GM12801 (cell line): ENCODE measurements around the gene ANKH.

Experiments used
- TF ChIP-seq, protein P1 (sequence below): IDR thresholded peaks from one replicate; pipeline ENCODE4 v1.5.1; 2011; ENCODE audit warnings: control low read depth; ENCODE audit not compliant: insufficient read length; ENCODE audit errors: extremely low read depth

The ANKH gene

DNA sequence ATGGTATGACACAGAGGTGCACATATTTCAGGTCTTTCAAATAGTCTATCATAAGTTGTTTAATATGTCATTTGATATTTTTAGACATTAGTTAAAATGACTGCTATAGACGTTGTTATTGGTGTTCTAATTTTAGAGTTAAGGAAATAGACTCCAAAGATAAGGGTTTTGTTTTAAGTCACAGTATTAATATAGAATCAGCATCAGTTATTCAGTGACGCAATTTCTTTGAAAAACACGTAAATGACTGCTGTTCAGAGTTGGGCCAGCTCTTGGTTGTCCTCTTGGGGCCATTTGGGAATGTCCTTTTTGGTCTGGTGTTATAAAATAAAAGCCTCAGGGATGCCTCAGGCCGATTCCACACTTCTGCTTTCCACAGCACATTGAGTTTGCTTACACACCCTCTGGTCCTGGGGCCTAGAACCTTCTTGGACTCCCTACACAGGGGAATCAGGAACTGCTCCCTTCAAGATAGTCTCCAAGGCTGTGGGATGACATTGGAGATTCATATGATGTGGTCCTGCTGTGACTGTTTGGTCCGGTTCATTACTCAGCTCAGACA, 192.7 kb downstream of the ANKH start:
- TF ChIP-seq, protein P1, sequence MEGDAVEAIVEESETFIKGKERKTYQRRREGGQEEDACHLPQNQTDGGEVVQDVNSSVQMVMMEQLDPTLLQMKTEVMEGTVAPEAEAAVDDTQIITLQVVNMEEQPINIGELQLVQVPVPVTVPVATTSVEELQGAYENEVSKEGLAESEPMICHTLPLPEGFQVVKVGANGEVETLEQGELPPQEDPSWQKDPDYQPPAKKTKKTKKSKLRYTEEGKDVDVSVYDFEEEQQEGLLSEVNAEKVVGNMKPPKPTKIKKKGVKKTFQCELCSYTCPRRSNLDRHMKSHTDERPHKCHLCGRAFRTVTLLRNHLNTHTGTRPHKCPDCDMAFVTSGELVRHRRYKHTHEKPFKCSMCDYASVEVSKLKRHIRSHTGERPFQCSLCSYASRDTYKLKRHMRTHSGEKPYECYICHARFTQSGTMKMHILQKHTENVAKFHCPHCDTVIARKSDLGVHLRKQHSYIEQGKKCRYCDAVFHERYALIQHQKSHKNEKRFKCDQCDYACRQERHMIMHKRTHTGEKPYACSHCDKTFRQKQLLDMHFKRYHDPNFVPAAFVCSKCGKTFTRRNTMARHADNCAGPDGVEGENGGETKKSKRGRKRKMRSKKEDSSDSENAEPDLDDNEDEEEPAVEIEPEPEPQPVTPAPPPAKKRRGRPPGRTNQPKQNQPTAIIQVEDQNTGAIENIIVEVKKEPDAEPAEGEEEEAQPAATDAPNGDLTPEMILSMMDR = no peak

DNA sequence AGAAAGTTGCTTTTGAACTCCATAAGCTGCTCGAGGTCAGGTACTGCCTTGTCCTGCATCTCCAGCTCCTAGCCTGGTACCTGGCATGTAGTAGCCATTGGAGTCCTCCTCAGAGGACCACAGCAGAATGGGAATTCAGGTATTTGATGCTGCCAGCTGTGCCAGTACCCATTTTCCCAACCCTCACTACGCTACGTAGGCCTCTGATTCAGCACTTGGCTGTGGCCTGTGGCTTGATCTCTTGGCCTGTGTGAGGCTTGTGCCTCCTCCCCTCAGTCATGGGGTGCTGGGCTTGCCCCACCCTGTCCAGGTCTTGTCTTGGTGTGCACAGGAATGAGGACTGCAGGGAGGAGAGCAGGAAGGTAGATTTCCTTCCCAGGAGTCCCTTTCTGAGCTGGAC, 195.3 kb downstream of the ANKH start:
- TF ChIP-seq, protein P1 = no peak

DNA sequence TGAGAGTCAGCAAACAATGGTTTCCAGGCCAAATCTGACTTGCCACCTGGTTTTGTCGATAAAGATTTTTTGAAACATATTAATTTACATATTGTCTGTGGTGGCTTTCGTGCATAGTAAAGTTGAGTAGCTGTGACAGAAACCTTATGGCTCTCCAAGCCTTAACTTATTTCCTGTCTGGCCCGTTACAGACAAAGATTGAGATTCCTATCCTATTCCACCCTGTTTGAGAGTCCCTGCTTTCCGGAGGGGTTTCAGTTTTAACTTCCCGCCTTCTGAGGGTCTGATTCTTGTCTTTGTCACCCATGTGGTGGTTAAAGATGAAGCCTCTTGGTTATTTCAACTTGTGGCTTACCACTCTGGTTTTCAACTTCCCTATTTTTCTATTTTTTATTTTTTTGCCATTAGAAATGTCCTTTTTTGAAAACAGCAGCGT, 195.7 kb downstream of the ANKH start:
- TF ChIP-seq, protein P1 = no peak

DNA sequence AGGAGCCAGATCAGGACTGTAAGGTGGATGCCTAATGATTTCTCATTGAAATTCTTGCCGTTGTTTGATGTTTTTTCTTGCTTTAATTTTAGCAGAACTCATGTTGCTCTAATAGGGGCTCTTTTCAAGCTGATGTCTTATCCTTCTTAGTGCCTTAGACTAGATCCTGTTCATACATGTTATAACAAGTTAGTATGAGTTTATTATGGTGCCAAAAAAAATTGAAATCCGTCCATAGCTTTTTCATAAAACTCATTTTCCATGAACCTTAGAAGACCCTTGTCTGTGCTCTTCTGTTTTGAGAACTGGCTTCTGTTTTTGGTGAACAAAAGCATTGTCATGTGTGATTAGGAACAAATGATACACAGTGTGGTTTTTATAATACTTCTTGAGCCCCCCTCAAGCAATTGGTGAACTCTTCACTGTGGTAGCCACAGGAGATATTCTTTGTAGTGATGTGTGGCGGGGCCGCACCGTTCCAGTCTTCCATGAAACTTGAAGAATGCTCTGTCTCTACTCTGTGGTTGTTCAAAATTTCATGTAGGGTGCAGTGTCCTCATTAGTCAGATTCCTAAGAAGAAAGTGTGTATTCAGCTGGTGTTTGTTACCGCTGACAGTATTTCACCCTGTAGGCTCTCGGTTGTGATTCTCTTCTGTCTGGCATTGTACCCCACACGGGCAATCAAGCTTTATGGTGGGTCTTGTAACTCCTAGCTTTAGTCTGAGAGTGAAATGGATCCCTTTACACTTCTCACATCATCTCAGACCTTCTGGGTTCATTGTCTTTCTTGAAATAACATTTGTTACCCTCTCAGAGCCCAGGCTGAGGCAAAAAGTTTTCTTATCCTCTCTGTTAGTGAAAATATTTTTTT, 196.4 kb downstream of the ANKH start:
- TF ChIP-seq, protein P1 = no peak

DNA sequence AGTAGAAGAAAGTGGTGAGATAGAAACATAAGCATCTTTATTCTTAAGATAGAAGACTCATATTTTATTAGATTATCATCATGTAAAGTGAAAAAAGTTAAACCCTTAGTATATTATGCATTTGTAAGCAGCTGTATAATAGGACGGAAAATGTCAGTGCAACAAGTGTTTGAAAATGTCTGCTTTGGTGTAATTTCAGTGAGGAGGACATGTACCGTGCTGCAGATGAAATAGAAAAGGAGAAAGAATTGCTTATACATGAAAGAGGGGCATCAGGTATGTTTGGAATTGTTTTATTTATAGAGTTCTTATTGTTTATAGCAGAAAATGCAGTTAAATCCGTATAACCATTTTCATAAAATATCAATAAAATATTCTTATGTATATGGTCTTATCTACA, 198.1 kb downstream of the ANKH start:
- TF ChIP-seq, protein P1 = no peak

DNA sequence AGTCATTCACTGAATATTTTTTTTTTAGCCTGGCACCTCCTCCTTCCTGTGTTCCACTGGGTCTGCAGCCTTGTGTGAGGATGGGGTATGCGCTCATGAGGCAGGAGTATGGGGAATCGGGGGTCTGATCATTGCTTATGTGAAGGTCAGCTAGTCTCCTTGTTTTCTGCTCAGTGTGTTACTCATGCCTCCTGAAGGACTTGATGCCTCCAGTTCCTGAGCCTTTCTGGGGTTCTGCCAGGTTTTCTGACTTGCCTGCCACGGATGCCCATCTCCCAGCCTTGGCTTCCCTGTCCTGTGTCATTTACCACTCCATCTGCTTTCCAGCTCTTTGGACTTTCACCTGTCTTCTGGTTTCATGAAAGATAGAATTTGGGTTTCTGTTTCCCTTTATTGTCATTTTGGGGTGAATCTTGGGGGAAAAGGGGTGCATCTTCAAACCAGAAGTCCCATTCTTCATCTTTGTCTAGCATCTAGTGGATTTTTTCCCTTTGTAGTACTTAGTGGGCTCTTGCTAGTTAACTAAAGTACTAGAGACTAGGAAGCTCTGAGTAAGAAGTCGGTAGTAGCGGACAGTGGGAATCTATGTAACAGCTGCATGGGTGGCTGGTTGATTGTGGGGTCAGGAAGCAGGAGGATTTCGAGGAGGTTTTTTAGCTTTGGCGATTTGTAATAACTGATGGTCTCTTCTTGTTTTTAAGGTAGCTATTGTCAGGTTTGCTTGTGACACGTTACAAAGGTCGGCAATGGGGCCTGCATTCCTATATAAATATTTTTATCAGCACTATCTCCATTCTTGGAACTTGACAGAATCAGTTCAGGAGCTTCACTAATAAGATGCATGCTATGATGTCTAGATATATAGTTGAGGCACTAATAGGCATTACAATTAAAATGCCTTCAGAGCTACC, 198.8 kb downstream of the ANKH start:
- TF ChIP-seq, protein P1 = no peak

DNA sequence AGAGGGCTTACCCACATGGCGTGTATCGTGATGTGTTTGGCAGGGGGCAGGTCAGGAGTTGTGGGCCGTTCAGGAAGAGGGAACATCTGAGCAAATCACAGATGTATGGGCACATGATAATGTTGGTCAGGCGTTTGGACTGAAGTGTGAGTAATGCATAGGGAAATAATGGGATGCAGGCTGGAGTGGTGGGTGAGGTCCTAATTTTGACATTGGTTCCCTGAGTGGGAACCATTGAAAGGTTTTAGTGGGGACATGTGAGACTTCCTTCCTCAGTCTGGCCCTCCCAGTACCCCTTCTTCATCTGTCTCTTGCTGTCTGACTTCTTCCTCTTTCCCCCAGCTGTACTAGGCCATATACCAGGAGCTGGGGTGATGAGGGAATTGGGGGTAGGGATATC, 199.5 kb downstream of the ANKH start:
- TF ChIP-seq, protein P1 = no peak
